Brain pericyte (primary cell): ENCODE data around the gene GARIN5A.

ENCODE experiments used
- DNase-seq: peaks from one replicate; pipeline ENCODE4 v3.0.0-alpha.2; 2012; ENCODE audit warnings: low read depth, low spot score

GARIN5A gene

GRCh38 chr19:50476224-50476906, at the start of gene GARIN5A, which contains the start of gene EMC10:
Gene GARIN5A, minus strand, starts transcription at chr19:50476848. Its CDS starts 460 bp downstream, at chr19:50476388.
Gene EMC10, plus strand, starts transcription at chr19:50476507. Its CDS starts 38 bp downstream, at chr19:50476545.
- peak; percentile 86 for DNase-seq

DNA sequence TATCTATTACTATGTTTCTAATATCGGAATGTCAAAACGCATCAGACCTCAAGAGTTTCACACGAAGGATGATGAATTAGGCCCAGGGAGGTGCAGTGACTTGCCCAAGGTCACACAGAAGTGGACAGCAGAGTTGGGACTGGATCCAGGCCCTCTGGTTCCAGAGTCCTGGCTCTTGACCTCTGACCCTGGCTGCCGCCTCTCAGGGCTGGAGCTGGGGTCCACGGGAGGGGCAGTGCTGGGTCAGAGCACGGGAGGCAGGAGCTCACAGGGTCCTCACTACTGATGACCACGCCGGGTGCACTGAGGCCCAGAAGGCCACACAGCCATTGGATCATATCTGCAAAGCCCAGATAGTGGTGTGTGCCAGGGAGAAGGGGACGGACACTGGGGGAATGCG, 46.2 kb upstream of the GARIN5A start:
- DNase-seq: no peak

- DNase-seq: no peak
Measured at GRCh38 chr19:50520822-50521465, 44.3 kb upstream of the GARIN5A start.

DNA sequence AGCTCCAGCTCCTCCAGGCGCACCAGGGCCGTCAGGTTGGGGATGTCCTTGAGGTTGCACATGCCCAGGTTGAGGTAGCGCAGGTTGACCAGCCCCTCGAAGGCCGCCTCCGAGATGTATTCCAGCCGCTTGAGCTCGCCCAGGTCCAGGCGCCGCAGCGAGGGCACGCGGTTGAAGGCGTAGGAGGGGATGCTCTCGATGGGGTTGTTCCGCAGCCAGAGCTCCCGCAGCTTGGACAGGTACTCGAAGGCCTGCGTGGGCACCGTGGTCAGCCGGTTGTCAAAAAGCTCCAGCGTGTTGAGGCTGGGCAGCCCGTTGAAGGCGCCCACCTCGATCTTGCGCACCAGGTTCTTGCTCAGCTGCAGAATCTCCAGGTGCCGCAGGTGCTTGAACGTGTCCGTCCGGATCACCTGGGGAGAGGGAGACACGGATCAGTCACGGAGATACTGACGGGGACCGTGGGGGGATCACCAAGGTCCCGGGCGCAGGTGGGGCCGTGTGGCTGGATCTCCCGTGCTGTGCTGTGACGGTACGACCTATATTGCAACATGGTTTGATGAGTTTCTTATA, 42.4 kb upstream of the GARIN5A start:
- DNase-seq: no peak

GRCh38 chr19:50518091-50519005, 41.7 kb upstream of the GARIN5A start:
- no peak for DNase-seq

- no peak for DNase-seq
Measured at GRCh38 chr19:50517704-50518075, 41.0 kb upstream of the GARIN5A start.

DNA sequence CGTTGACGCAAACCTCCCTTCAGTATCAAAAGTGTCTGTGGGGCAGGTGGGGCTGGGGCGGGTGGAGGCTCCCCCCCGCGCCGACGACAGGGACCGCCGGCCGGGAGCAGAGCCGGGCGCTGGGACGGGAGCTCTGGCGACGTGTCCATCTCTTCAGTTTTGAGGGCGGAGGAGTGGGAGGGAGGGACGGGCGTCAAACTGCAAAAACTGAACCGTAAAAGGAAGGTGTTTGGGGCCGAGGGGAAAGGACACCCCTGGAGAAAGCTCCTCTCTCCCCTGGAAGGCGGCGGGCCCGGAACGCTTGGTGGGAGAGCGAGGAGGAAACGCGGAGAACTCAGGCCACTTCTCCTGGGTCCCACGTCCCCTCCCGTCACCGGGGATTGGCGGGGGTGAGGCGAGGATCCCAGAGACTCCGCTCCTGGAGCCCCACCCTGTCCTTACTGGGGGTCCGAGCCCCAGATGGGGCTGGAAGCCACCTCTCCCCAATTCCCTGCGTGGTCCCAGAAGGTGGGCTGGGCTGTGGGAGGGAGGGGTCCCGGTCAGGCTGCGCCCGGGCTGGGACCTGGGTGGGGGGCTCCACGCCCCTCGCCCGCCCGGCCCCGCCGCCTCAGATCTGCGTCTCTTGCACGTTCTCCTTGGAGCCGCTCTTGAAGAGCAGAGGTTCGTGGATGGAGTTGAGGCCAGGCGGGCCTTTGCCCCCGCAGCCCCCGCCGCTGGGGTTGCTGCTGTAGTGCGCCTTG, 40.5 kb upstream of the GARIN5A start:
- no peak for DNase-seq

DNA sequence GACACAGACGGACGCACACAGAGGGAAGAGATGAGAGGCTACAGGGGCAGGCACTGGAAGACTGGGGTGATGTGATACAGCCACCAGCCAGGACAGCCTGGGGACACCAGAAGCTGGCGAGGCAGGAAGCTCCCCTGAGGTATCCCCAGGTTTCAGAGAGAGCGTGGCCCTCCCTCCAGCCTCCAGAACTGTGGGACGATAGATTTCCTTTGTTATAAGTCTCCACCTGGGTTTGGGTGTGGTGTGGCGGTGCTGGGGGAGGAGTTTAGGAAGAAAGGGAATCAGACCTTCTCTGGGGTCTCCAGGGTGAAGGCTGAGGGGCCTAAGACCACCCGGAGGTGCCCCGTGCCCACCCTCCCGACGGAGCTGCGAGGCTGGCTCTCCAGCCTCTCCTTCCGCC, 39.8 kb upstream of the GARIN5A start:
- no peak for DNase-seq

GRCh38 chr19:50515168-50515561, 38.5 kb upstream of the GARIN5A start:
- no peak for DNase-seq

DNA sequence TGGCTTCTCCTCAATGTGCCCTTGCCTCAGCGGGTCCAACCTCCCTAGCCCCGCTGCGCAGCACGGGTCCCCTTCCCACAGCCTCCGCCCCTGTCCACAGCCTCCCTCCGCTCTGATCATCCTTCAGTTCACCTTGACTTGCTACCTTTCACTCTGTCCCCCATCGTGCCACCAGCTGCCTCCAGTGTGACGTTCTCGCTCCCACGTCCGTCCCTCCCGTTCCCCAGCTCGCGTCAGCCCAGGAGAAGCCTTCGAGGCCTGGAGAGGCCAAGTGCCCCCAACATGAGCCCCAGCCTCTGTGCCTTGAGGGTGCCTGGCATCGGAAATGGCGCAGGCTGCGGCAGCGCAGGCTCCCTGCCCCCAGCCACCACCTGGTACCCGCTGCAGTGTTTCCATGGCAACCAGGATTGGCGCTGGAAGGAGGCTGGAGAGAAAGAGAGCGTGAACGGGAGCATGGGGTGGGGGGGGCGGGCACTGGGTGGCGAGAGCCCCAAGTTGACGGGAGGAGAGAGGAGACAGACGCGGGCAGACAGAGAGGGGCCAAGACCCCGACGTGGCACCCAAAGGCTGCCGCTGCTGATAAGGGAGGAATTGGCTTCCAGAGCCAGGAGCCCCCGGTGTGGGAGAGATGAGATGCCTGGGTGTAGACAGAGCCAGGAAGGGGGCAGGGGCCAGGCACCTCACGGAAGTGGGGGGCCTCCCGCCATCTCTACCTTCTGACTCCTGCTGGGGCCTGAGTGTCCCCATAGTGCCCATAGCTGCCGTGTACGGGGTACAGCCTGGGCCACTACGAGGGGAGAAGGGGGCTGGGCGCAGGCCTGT, 37.9 kb upstream of the GARIN5A start:
- DNase-seq: no peak

GRCh38 chr19:50513746-50514345, 37.2 kb upstream of the GARIN5A start, which contains the start of gene ASPDH:
Gene ASPDH, minus strand, starts transcription at chr19:50513913. Its CDS starts 90 bp downstream, at chr19:50513823.
- no peak for DNase-seq

DNA sequence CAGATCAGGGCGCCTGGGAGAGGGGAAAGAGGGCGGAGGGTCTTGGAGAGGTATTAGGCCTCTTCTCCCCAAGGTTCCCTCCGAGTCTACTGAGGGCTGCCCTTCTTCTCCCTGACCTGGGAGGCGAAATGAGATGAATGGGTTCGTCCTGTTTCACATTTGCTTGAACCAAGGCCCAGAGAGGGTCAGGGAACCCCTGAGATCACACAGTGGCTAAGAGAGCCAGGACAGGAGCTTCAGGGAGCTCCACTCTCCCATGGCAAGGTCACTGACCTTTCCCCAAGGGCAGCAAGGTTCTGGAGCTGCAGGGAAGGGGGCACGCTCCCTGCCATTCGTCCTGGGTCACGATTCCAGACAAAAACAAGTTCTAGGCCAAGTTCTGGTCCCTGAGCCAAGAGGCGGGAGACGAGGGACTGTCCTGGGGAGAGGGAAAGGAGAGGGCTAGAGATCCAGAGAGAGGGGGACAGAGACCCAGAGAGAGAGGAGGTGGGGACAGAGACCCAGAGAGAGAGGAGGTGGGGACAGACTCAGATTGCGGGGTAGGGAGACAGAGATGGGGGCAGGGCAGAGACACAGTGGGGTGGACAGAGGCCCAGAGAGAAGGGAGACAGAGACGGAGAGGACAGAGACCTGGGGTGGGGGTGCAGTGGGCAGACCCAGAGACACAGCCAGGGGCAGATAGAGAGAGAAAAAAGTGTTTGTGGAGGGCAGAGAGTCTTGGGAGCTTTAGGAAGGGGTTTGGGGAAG, 36.5 kb upstream of the GARIN5A start:
- no peak for DNase-seq

GRCh38 chr19:50512112-50512998, 35.7 kb upstream of the GARIN5A start:
- no peak for DNase-seq

- DNase-seq: peak; percentile 97
Measured at GRCh38 chr19:50511069-50511822, 34.6 kb upstream of the GARIN5A start, which contains the start of gene JOSD2. Gene JOSD2, minus strand, starts transcription at chr19:50511191. Its CDS starts 760 bp downstream, at chr19:50510431.

DNA sequence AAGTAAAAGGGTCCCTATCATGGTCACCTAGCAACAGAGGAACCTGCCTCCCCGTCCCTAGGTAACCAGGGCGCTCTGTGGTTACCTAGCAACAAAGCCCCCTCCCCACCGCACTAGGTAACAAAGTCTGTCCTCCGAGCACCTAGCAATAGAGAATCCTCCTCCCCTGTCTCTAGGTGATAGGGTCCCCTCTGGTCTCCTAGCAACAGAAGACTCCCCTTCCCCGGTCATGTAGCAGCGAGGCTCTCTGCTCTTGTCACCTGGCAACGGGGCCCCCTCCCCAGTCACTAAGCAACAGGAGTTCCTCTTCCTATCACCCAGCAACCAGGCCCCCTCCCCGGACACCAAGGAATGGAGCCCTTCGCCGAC, 34.0 kb upstream of the GARIN5A start:
- no peak for DNase-seq

DNA sequence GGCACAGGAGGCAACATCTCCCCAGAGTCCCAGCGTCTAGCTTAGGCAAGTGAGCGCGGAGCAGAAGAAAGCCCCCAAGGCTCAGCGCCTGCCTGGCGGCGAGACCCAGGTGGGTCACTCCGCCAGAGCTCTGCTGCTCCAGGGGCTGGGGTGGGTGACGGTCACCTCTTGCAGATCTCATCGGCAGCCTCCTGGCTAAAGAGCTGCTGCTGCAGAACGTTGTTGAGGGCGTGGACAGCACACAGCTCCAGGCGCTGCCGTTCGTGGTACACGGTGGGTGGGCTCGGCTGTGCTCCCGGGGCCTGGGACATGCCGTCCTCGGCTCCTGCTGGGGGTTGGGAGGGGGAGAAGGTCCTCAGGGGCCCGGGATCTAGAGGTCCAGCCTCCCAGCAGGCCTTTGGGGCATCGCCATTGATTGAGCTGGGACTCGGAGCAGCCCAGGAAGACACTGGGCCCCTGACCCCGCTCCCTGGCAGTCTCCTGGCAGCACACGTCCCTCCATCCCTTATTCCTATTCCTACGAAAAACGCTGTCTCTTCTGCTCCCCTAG, 33.5 kb upstream of the GARIN5A start:
- DNase-seq: no peak

GRCh38 chr19:50509366-50509765, 32.7 kb upstream of the GARIN5A start:
- DNase-seq: no peak
